HG02571 (cell line): ENCODE results near the gene MEF2D.

ENCODE experiments used
- ATAC-seq: cut with Tn5 transposase; IDR thresholded peaks from one replicate; pipeline ENCODE4 v1.9.1; 2021; ENCODE audit warnings: mild to moderate bottlenecking, moderate library complexity; ENCODE audit not compliant: unreplicated experiment

MEF2D gene

GRCh38 chr1:156525071-156525501 is 24.5 kb upstream of the MEF2D start:
- ATAC-seq: no peak

DNA sequence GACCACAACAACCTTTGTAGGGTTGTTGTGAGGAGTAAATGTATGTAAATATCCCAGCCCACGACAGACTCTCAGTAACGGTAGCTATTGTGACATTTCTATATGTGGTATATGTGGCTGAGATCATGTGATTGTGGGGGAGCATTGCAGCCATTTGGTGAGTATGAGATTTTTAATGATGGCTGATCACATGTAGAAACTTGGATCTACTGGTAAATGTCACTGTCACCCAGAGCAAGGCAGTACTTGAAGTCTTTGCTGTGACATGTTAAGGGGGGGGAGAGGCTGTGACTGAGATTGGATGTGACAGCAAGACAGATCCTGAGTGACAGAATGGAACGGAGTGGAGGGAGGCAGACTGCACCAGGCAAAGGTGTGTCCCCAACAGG is 23.9 kb upstream of the MEF2D start:
- no peak for ATAC-seq

GRCh38 chr1:156523801-156524480 is 23.4 kb upstream of the MEF2D start:
- ATAC-seq: no peak

DNA sequence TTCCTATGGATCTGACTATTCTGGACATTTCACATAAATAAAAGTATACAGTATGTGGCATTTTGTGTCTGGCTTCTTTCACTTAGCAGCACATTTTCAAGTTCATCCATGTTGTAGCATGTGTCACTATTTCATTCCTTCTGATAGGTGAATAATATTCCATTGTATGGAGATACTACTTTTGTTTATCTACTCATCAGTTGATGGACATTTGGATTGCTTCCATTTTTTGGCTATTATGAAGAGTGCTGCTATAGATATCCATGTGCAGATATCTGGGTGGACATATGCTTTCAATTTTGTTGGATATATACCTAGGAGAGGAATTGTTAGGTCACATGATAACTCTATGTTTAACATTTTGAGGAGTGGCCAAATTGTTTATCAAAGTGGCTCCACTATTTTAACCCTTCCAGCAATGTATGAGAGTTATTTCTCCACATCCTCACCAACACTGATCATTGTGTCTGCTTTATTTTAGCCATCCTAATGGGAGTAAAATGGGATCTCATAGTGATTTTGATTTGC is 21.9 kb upstream of the MEF2D start:
- no peak for ATAC-seq

DNA sequence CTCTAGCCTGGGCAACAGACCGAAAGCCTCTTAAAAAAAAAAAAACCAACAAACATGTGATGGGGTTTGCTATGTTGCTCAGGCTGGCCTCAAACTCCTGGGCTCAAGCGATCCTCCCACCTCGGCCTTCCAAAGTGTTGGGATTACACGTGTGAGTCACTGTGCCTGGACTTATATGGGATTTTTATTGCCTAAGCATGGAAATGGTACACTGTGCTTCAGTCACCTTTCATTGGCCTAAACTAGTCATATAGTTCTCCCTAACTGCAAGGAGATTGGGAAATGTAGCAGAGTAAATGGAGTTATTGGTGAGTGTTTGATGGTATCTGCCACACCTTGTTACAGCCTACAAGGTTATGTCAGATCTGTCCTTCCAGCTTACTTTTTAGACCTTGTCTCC is 17.2 kb upstream of the MEF2D start:
- ATAC-seq: no peak

DNA sequence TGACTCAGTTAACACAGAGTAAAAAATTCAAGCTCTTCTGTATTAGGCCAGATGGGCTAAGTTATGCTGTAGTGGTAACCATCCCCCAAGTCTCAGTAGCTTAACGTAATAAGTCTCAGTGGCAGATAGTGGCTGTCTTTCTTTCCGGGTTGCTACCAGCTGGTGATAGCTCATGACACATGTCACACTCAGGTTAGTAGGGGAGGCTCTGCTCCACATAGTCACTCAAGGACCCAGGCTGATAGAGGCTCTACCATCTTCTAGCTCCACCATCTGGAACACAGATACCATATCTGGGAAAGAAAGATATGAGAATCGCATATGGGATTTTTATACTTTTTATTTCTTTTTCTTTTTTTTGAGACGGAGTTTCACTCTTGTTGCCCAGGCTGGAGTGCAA is 16.2 kb upstream of the MEF2D start:
- ATAC-seq: no peak

DNA sequence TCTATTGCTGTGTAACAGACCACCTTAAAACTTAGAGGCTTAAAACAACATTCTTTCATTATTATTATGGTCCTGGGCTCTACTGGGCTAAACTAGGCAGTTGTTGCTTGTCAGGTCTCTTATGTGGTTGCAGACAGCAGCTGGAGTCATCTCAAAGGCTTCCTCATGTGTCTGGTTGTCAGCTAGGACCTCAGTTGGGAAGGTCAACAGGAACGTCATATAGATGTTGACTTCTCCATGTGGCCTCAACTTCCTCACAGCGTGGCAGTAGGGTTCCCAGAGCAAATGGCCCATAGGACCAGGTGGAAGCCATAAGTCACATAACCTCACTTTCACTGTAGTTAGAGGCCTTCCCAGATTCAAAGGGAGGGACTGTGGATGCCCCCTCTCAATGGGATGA is 15.4 kb upstream of the MEF2D start:
- ATAC-seq: no peak

DNA sequence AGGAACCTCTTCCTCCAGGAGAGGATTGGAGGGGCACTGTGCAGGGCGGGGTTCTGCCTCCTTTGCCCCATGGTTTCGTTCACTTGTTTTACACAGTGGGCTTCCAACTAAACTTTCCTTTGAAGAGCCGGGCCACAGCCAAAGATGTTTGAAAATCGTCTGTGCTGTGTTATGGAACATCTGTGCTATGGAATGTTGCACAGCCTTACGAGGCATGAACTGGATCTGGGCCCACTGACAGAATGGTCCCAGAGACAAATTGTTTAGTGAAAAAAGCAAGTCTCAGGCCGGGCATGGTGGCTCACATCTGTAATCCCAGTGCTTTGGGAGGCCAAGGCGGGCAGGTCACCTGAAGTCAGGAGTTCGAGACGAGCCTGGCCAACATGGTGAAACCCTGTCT is 12.6 kb upstream of the MEF2D start:
- ATAC-seq: no peak

GRCh38 chr1:156511644-156512043 is 11.1 kb upstream of the MEF2D start:
- ATAC-seq: no peak

- ATAC-seq: no peak
Measured at GRCh38 chr1:156510709-156511108, 10.1 kb upstream of the MEF2D start.

- no peak for ATAC-seq
Measured at GRCh38 chr1:156509424-156510034, 9.0 kb upstream of the MEF2D start.

DNA sequence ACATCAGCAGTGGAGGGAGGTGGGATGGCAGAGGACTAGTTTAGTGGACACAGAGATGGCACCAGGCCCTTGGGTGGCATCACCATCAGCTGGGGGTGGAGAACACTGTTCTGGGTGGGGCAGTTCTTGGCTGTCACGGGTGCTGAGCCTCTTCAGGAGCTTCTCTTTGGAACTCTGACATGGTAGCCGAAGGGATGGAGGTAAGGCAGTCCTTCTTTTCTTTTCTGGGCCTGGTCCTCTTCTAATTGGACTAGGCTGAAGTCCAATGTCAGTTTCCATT is 8.3 kb upstream of the MEF2D start:
- ATAC-seq: no peak

- no peak for ATAC-seq
Measured at GRCh38 chr1:156508205-156508954, 7.8 kb upstream of the MEF2D start.

GRCh38 chr1:156506450-156506849 is 5.9 kb upstream of the MEF2D start:
- no peak for ATAC-seq

DNA sequence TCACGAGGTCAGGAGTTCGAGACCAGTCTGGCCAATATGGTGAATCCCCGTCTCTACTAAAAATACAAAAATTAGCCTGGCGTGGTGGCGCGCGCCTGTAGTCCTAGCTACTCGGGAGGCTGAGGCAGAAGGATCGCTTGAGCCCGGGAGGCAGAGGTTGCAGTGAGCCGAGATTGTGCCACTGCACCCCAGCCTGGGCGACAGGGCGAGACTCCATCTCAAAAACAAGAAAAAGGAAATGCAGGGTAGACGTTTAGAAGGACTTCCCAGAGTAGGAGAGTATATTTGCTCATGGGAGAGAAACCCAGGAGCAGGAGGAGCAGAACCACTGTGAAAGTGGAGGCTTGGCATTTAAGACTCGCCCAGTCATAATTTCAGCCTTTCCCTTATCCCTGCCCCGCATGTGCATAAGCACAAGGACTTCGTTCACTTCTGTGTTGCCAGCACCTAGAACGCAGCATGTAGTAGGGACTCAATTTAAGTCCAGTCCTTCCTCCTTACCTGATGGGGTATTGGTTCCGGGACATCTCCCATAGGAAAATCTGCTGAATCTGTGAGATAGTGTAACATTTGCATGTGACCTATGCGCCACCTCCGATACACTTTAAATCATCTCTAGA is 5.2 kb upstream of the MEF2D start:
- ATAC-seq: no peak

DNA sequence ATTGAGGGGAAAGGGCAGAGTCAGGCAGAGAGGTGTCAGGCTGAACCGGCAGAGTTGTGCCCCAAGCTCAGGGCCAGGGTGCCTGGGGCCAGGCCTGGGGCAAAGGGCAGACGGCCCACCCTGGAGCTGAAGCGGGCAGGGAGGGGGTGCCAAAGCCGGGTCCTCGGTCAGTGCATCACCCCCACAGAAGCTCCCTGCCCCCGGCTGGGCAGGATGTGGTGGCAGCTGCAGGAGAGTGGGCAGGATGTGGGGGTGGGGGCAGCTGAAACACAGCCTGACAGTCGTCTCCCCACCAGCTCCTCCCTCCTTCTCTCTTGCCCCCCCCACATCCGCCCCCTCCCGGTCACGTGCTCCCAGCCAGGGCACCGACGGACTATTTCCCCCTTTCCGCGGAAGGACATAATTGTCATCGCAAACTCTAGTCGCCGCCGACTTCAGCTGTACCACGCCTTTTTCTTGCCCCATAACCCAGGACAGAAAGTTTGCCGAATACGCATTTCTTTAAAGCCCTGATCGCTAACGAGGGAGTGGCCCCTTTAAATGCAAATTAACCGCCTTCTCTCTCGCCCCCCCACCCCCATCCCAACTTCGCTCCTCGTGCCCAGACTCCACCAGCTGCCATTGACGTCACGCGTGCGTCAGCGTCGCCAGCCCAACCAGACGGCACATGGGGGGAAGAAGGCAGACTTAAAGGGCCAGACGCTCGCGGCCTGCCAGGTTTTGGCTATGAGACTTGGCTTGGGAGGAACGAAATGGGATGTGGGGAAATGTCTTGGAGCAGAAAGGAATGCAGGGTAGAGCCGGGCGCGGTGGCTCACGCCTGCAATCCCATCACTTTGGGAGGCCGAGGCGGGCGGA is 4.5 kb upstream of the MEF2D start:
- ATAC-seq: peak; percentile 28

GRCh38 chr1:156504438-156504813 is 3.9 kb upstream of the MEF2D start:
- no peak for ATAC-seq

DNA sequence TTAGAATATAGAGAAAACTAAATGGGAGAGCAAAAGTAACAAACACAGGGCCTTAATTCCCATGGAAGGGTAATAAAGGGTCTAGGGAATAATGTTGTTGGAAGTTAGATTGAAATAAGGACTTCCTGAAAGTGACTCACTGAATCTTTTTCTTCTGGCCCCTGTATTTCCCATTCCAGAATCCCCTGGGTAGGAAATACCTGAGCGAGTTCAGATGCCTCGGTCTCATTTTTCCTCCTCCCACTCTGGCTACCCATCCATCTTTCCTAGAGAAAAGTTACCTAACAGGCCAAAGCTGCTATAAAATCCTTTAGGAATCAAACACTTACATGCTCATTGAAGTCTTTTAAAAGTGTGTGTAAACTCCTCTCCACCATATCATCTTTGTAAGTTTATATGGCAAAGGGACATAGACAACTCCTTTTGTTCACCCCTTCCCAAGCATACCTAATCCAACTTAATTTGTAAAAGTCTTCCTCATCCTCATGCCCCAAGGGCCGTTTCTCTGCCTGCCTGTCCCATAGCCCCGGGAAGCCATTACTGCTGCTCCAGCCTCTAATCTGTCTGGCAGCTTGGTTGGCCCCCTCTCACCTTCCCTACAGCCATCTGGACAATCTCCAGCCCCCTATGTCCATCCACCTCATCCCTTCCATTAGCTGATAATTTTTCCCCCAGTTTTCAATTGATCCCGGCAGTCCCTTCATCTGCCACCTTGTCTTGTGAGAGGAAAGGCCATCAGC is 3.3 kb upstream of the MEF2D start:
- ATAC-seq: no peak

DNA sequence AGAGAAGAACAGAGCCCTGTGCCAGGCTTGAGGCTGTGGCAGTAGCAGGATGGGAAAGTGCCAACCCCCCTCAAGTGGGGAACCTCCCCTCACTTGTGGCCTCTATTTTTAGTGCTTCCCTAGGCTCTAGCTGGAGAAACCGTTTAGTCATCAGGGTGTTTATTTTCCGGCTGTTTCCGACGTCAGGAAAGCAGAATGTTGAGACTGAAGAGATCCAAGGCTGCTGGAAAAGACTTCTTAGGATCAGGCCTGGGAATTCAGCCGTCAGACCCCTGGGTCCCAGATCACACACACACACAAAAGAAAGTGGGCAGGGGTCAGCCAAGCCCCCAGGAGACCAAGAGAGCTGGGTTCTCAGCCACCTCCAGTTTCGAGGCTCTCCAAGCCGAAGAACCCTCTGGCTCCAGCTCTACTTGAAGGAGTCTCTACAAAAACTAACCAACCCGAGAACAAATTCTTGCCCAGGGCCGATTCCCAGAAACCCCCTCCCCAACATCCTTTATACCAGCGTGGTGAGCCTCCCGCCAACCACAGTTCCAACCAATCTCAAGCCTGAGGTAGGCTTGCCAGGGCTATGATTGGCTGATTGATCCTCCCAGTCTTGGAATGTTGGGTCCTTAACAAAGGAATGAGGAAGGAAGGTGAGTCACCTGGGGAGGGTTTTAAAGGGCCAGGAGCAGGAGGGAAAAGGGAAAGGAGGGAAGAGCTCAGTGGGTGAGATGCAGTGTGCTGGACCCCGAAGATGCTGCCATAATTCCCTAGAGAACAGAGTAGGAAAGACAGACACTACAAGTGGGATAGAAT is 2.5 kb upstream of the MEF2D start:
- no peak for ATAC-seq
